HUES64 (cell line): ENCODE measurements around the gene PAXX.

Source experiments
- H3K27ac ChIP-seq: 2 replicates; pipeline ENCODE4 v1.7.0; 2013; ENCODE audit warnings: low read depth, low read length, inconsistent platforms
- H3K27me3 ChIP-seq: 2 replicates; pipeline ENCODE4 v1.6.1; 2013; ENCODE audit warnings: mild to moderate bottlenecking, low read length; ENCODE audit not compliant: insufficient read depth
- H3K36me3 ChIP-seq: 2 replicates; pipeline ENCODE4 v1.6.1; 2013; ENCODE audit warnings: mild to moderate bottlenecking, low read length; ENCODE audit not compliant: insufficient read depth
- H3K4me1 ChIP-seq: 2 replicates; pipeline ENCODE4 v1.6.1; 2013; ENCODE audit warnings: mild to moderate bottlenecking, low read length, moderate library complexity; ENCODE audit not compliant: insufficient read depth
- H3K4me3 ChIP-seq: 2 replicates; pipeline ENCODE4 v1.5.1; 2013; ENCODE audit warnings: mild to moderate bottlenecking, low read length, moderate library complexity
- H3K9ac ChIP-seq: 2 replicates; pipeline ENCODE4 v1.6.1; 2013; ENCODE audit warnings: mild to moderate bottlenecking, low read depth, low read length
- H3K9me3 ChIP-seq: 2 replicates; pipeline ENCODE4 v1.6.1; 2013; ENCODE audit warnings: low read depth, low read length; ENCODE audit not compliant: insufficient read depth
- WGBS: fragments of 150-250, 120-280 bp; methylation state at CpG from one replicate; pipeline ENCODE4 v1.1.7; 2013; ENCODE audit warnings: missing lambda C conversion rate; 5-methylcytosine and 5-hydroxymethylcytosine counted together

Gene PAXX

DNA sequence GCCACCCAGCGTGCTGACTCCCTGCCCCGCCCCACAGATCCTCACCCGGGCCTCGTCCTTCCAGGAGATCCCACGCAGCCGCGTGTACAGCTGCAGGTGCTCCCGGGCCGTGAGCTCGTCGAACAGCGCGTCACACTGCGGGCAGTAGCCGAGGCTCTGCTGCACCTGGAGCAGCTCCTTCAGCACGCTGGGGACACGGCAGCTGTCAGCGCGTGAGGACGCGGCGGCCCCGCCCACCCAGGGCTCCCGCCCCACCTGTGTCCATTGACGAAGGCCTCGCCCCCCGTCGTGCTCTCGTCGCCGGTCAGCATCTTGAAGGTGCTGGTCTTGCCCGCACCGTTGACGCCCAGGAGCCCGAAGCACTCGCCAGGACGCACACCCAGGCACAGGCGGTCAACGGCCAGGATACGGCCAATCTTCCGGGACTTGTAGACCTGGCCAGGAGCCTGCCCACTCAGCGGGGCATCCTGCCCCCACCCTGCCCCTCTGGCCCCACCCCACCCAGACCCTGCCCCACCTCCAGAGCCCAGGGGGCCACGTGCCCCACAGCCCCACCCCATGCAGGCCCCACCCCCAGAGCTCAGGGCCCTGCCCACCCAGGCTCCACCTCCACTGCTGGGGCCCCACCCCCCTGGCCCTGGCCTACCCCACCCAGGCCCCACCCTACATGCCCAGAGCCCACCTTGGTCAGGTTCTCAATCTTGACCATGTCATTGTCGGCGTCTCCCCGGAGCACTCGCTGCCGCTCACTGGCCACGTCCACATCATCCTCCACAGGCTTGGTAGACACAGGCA lies 17.9 kb downstream of the PAXX start:
- Histone ChIP-seq H3K27ac (no peak overlapping the region), H3K4me1 (no peaks in the 10 kb centered on the region), H3K36me3 (no peaks in the 10 kb centered on the region), H3K4me3 (no peak overlapping the region), H3K27me3 (no peaks in the 10 kb centered on the region), H3K9me3 (no peaks in the 10 kb centered on the region), H3K9ac (no peak overlapping the region)
- WGBS = 94% methylated on average over 49 of the region's 49 CpGs

GRCh38 chr9:137011156-137011555 lies 18.9 kb downstream of the PAXX start:
- H3K27ac ChIP-seq = no peak overlapping the region
- no peaks in the 10 kb centered on the region for H3K9me3 ChIP-seq
- no peaks in the 10 kb centered on the region for H3K27me3 ChIP-seq
- H3K9ac ChIP-seq = no peak overlapping the region
- H3K4me3 ChIP-seq = no peak overlapping the region
- no peaks in the 10 kb centered on the region for H3K4me1 ChIP-seq
- H3K36me3 ChIP-seq = no peaks in the 10 kb centered on the region
- WGBS = 95% methylated on average over 24 of the region's 24 CpGs

DNA sequence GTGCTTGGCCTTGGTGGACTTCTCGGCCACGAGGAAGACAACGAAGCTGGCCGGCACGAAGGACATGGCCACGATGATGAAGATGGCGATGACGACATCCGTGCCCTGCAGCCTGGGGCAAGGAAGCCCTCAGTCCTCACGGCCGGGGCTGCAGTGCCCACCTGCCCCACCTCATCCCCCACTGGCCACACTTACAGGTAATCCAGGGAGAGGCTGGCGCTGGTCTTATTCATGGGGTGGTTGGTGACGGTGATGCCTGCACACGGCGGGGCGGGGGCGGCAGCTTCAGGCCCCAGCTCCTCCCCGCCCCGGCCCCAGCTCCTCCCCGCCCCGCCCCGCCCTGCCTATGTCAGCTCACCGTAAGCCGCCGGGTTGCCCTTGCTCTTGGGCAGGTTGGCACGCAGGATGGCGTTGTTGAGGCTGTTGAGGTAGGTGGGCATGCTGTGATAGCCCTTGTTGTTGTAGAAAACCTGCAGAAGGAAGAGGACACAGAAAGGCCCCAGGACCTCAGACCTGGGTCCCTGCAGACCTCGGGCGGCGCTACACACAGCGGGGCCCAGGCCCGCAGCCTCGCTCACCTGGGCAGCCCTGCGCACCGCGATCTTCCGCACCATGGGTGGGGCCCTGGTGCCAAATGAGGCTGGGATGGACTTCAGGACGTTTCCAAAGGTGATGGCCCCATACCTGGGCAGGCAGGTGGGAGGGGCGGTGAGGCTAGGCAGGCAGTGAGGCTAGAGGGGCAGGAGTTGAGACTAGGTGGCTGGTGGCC lies 19.9 kb downstream of the PAXX start:
- Histone ChIP-seq H3K36me3 (no peaks in the 10 kb centered on the region), H3K4me1 (no peaks in the 10 kb centered on the region), H3K9me3 (no peaks in the 10 kb centered on the region), H3K4me3 (no peak overlapping the region), H3K9ac (no peak overlapping the region), H3K27ac (no peak overlapping the region), H3K27me3 (no peaks in the 10 kb centered on the region)
- 94% methylated on average over 37 of the region's 39 CpGs for WGBS

DNA sequence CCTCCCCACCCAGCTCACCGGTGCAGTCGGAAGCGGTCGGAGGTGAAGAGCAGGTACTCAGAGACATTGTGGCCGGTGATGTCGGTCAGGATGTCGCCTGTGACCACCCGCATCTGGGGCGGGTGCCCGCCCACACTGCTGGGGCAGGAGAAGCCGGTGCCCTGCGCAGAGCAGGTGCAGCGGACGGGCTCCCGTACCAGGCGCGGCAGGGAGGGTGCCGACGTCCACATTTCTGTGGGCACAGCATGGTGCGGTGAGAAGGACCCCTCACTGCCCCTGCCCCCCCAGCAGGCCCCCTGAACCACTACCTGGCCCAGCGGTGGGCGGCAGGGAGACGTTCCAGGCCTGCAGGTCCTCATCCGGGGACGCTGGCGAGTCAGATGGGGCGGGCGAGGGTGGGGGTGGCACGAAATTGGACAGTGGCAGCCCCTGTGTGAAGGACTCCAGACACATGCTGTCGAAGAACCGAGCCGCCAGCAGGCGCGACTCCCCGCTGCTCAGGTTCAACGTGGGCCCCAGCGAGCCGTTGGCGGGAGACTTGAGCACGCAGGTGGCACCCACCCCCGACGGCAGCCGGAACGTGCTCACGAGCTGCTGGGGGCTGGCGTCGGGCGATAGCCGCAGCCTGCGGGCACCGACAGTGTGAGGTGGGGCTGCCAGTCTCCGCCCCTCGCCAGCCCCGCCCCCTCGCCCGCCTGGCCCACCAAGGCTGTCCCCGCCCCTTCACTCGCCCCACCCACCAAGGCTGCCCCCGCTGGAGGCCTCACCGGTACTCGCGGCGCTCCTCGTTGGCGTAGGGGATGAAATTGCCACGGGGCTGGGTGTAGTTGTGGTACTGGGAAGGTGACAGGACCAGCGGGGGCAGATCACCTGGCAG lies 20.7 kb downstream of the PAXX start:
- Histone ChIP-seq H3K4me3 (no peak overlapping the region), H3K9ac (no peak overlapping the region), H3K4me1 (no peaks in the 10 kb centered on the region), H3K27ac (no peak overlapping the region), H3K36me3 (no peaks in the 10 kb centered on the region), H3K27me3 (no peaks in the 10 kb centered on the region), H3K9me3 (no peaks in the 10 kb centered on the region)
- 75% methylated on average over 62 of the region's 67 CpGs for WGBS

- Histone ChIP-seq H3K27ac (no peak overlapping the region), H3K4me1 (no peaks in the 10 kb centered on the region), H3K36me3 (no peaks in the 10 kb centered on the region), H3K9ac (no peak overlapping the region), H3K9me3 (no peaks in the 10 kb centered on the region), H3K4me3 (no peak overlapping the region), H3K27me3 (no peaks in the 10 kb centered on the region)
- WGBS = 92% methylated on average over 20 of the region's 20 CpGs
These were observed 21.3 kb downstream of the PAXX start for GRCh38 chr9:137013571-137013940.

GRCh38 chr9:137014166-137014565 lies 21.9 kb downstream of the PAXX start:
- no peaks in the 10 kb centered on the region for H3K36me3 ChIP-seq
- WGBS = 93% methylated on average over 23 of the region's 23 CpGs
- H3K4me3 ChIP-seq = no peak overlapping the region
- H3K27ac ChIP-seq = no peak overlapping the region
- no peak overlapping the region for H3K9ac ChIP-seq
- H3K9me3 ChIP-seq = no peaks in the 10 kb centered on the region
- no peaks in the 10 kb centered on the region for H3K4me1 ChIP-seq
- H3K27me3 ChIP-seq = no peaks in the 10 kb centered on the region

DNA sequence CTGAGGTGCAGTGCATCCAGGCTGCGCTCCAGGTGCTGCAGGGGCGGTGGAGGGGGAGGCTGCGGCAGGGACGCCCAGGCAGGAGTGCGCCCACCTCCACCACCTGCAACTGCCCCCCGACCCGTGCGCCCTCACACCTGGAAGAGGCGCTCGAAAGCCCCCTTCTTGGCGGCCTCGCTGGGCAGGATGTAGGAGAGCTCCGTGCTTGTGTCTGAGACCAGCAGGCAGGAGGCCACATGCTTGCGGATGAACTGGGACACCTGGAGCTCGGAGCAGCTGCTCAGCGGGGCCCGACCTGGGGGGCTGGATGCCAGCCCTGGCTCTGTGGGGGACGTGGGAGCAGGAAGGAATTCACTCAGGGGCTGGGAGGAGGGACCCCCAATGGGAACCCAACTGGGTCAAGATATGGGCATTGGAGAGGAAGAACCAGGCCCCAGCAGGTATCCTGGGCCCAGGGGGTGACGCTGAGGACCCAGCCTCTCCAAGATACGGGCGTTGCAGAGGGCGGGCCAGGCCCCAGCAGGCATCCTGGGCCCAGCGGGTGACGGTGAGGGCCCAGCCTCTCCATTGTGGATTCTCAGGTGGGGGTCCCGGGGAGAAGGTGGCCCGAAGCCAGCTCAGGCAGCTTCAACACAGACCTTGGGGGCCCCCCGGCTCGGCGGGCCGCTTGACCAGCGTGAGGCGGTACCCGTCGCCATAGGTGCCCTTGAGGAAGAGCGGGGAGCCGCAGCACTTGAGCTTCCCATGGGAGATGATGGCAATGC lies 22.7 kb downstream of the PAXX start:
- WGBS = 95% methylated on average over 36 of the region's 36 CpGs
- Histone ChIP-seq H3K27ac (no peak overlapping the region), H3K9ac (no peak overlapping the region), H3K36me3 (no peaks in the 10 kb centered on the region), H3K4me1 (no peaks in the 10 kb centered on the region), H3K27me3 (no peaks in the 10 kb centered on the region), H3K9me3 (no peaks in the 10 kb centered on the region), H3K4me3 (no peak overlapping the region)

GRCh38 chr9:137015540-137015930 lies 23.3 kb downstream of the PAXX start:
- 95% methylated on average over 24 of the region's 25 CpGs for WGBS
- Histone ChIP-seq H3K27ac (no peak overlapping the region), H3K9ac (no peak overlapping the region), H3K9me3 (no peaks in the 10 kb centered on the region), H3K4me3 (no peak overlapping the region), H3K36me3 (no peaks in the 10 kb centered on the region), H3K4me1 (no peaks in the 10 kb centered on the region), H3K27me3 (no peaks in the 10 kb centered on the region)

DNA sequence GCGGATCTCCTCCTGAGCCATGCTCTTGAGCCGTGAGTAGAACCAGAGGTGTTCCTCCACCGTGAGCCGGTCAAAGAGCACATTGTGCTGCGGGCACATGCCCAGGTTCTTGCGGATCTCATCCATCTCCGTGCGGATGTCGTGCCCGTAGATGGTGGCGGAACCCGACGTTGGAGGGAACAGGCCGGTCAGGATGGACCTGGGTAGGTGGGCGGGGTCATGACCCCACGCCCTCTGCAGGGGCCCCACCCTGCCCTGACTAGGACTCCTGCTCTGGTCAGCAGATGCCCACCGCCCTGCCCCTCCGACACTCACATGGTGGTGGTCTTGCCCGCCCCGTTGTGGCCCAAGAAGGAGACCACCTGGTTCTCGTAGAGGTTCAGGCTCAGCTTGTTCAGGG lies 23.8 kb downstream of the PAXX start:
- Histone ChIP-seq H3K27me3 (no peaks in the 10 kb centered on the region), H3K9ac (no peak overlapping the region), H3K27ac (no peak overlapping the region), H3K4me3 (no peak overlapping the region), H3K4me1 (no peaks in the 10 kb centered on the region), H3K9me3 (no peaks in the 10 kb centered on the region), H3K36me3 (no peaks in the 10 kb centered on the region)
- WGBS = 96% methylated on average over 21 of the region's 21 CpGs

DNA sequence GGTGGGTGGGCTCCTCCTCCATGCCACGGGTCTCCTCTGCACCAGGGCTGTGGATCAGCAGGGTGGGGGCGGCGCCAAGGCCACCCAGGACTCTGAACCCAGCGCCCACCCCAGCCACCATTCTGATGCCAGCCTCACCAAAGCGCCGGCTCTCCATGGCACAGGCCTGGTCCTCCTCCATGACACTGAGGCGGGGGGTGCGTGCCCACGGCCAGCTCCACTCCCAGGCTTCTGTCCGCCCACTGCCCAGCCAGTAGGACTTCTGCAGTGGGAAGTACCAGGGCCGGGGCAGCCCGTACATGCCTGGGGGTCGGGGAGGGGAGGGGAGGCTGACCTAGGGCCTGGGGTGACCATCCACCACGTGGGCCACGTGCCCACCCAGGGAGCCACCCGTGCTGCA lies 24.2 kb downstream of the PAXX start:
- H3K27me3 ChIP-seq = no peaks in the 10 kb centered on the region
- no peak overlapping the region for H3K4me3 ChIP-seq
- H3K9ac ChIP-seq = no peak overlapping the region
- H3K36me3 ChIP-seq = no peaks in the 10 kb centered on the region
- WGBS = 94% methylated on average over 16 of the region's 16 CpGs
- H3K9me3 ChIP-seq = no peaks in the 10 kb centered on the region
- no peaks in the 10 kb centered on the region for H3K4me1 ChIP-seq
- no peak overlapping the region for H3K27ac ChIP-seq
